ENCODE data around the gene PAM.

Gene PAM

GRCh38 chr5:102811972-102812371, 56.9 kb downstream of the PAM start:
- in situ Hi-C loops (cut with MboI; ENCODE audit: low sequenced_read_pairs, unreplicated experiment), result no loop called here
- no peak for DNase-seq (ENCODE audit: low spot score)
- TF ChIP-seq CTCF (IDR thresholded peaks at IDR 0.05; ENCODE audit: borderline replicate concordance, control extremely low read depth, extremely low read depth, insufficient read depth, missing control alignments), result no peak

GRCh38 chr5:102813740-102814139, 58.6 kb downstream of the PAM start:
- DNase-seq (ENCODE audit: low spot score), result no peak
- in situ Hi-C loops (cut with MboI; ENCODE audit: low sequenced_read_pairs, unreplicated experiment), result no loop called here
- TF ChIP-seq CTCF (IDR thresholded peaks at IDR 0.05; ENCODE audit: borderline replicate concordance, control extremely low read depth, extremely low read depth, insufficient read depth, missing control alignments), result no peak

- in situ Hi-C loops (cut with MboI; ENCODE audit: low sequenced_read_pairs, unreplicated experiment), result no loop called here
- no peak for TF ChIP-seq CTCF (IDR thresholded peaks at IDR 0.05; ENCODE audit: borderline replicate concordance, control extremely low read depth, extremely low read depth, insufficient read depth, missing control alignments)
- DNase-seq (ENCODE audit: low spot score), result no peak
These were observed 60.0 kb downstream of the PAM start for GRCh38 chr5:102815084-102815483.

GRCh38 chr5:102815540-102816332, 60.6 kb downstream of the PAM start:
- DNase-seq (ENCODE audit: low spot score), result no peak
- in situ Hi-C loops (cut with MboI; ENCODE audit: low sequenced_read_pairs, unreplicated experiment), result no loop called here
- TF ChIP-seq CTCF (IDR thresholded peaks at IDR 0.05; ENCODE audit: borderline replicate concordance, control extremely low read depth, extremely low read depth, insufficient read depth, missing control alignments), result no peak

GRCh38 chr5:102818345-102818744, 63.2 kb downstream of the PAM start:
- no peak for DNase-seq (ENCODE audit: low spot score)
- in situ Hi-C loops (cut with MboI; ENCODE audit: low sequenced_read_pairs, unreplicated experiment), result no loop called here
- no peak for TF ChIP-seq CTCF (IDR thresholded peaks at IDR 0.05; ENCODE audit: borderline replicate concordance, control extremely low read depth, extremely low read depth, insufficient read depth, missing control alignments)

DNA sequence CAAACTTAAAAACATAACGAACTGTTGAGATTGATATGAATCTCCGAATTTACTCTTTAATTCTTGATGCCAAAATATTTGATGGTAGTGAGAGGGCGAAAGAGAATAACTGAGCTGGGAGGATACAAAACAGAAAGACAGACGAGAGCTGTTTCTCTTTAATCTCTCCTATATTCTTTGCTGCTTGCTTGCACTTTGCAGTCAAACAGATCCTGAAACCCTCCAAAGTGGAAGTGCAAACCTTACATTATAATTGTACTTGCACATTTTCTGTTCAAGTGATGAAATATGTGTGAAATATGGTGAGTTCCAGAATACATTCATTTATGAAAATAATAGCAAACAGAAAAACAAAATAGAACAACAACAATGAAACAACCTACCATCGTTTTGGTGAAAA, 63.8 kb downstream of the PAM start:
- TF ChIP-seq CTCF (IDR thresholded peaks at IDR 0.05; ENCODE audit: borderline replicate concordance, control extremely low read depth, extremely low read depth, insufficient read depth, missing control alignments), result no peak
- DNase-seq (ENCODE audit: low spot score), result no peak
- in situ Hi-C loops (cut with MboI; ENCODE audit: low sequenced_read_pairs, unreplicated experiment), result no loop called here

Data from GM13976 (cell line).